Ectodermal cell (in vitro differentiated cells): ENCODE results near the gene TEX35.
A peak's percentile ranks its signal among the peaks of the same experiment; 100 is the strongest.

Experiments
- H3K27ac ChIP-seq: 2 replicates; pipeline ENCODE4 v1.7.0; 2013; ENCODE audit warnings: mild to moderate bottlenecking, low read depth, low read length; ENCODE audit not compliant: insufficient read depth, poor library complexity, severe bottlenecking
- H3K27me3 ChIP-seq: 2 replicates; pipeline ENCODE4 v1.7.0; 2013; ENCODE audit warnings: mild to moderate bottlenecking, low read length; ENCODE audit not compliant: insufficient read depth, control insufficient read depth, poor library complexity, severe bottlenecking
- H3K36me3 ChIP-seq: one replicate; pipeline ENCODE4 v1.7.0; 2013; ENCODE audit warnings: low read length; ENCODE audit not compliant: control insufficient read depth, insufficient read depth
- H3K4me1 ChIP-seq: one replicate; pipeline ENCODE4 v1.7.0; 2013; ENCODE audit warnings: low read length; ENCODE audit not compliant: control insufficient read depth, insufficient read depth
- H3K4me3 ChIP-seq: 2 replicates; pipeline ENCODE4 v1.7.0; 2013; ENCODE audit warnings: low read depth, low read length, control low read depth; ENCODE audit not compliant: insufficient read depth
- H3K9me3 ChIP-seq: 2 replicates; pipeline ENCODE4 v1.7.0; 2013; ENCODE audit warnings: mild to moderate bottlenecking, low read length, moderate library complexity; ENCODE audit not compliant: control insufficient read depth
- WGBS, 2 experiments: methylation state at CpG; one replicate each; pipeline ENCODE4 v1.1.7; 2013; ENCODE audit warnings: missing lambda C conversion rate in 2 of 2; 5-methylcytosine and 5-hydroxymethylcytosine counted together

TEX35 gene

DNA sequence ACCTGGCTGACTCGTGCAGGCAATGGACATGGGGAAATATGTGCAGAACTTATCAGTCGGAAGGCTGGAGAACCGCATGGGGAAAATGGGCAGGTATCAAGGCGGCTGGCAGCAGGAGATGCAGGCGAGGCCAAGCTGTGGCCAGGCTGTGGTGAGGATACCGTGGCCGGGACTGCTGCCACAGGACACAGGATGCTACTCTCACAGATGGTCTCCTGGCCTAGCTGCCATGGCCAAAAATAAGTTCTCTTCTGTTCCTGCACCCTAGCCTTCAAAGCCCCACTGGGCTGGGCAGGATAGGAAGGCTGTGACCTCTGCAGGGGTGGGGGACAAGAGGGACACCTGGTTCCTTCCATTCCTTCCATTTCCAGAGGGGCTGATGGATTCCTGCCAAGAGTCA, 26.4 kb downstream of the TEX35 start:
- 93 to 97% methylated on average over 7 of the region's 7 CpGs for WGBS, 2 experiments
- H3K36me3 ChIP-seq, result no peaks in the 10 kb centered on the region
- H3K27me3 ChIP-seq, result peaks cover 5% of the 10 kb centered on the region
- no peak overlapping the region for H3K27ac ChIP-seq
- H3K9me3 ChIP-seq, result no peaks in the 10 kb centered on the region
- H3K4me1 ChIP-seq, result peaks cover 6% of the 10 kb centered on the region
- no peak overlapping the region for H3K4me3 ChIP-seq

DNA sequence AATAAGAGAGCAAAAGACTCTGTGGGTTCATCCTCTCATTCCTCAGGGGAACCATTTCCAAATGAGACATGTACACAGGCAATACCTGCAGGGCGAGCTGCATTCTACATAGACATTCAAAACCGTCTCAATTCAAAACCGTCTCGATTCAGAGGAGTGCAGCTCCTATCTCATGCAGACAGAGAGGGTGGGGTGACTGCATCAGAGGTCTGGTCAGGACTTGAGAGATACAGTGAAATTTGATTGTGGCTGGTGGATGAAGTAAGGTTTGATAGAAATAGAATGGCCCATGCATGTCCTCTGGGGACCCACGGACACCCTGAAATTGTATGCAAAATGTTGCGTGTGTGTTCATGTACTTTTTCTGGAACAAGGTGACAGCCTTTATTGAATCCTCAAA, 27.3 kb downstream of the TEX35 start:
- Histone ChIP-seq H3K27ac (no peak overlapping the region), H3K27me3 (peaks cover 5% of the 10 kb centered on the region), H3K36me3 (no peaks in the 10 kb centered on the region), H3K4me1 (peaks cover 6% of the 10 kb centered on the region), H3K9me3 (no peaks in the 10 kb centered on the region), H3K4me3 (no peak overlapping the region)
- 94 to 95% methylated on average over 6 of the region's 6 CpGs for WGBS, 2 experiments

DNA sequence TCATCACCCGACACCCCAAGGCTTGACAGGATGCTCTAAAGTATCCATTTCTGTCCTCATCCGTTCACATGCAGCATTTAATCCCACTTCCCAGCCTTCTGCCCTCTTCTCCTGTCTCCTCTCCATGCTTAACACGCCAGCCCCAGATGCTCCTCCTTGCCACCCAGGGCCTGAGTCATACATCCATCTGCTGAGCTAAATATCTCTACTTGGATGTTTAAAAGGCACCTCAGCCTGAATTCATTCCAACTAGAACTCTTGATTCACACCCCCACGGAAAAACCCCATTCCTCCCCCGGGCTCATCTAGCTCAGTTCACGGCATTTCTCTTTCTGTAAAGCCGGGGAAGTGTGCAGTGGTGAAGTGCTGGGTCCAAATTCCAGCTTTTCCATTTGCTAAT, 27.7 kb downstream of the TEX35 start:
- no peaks in the 10 kb centered on the region for H3K36me3 ChIP-seq
- WGBS, 2 experiments, result 90 to 92% methylated on average over 7 of the region's 7 CpGs
- H3K27me3 ChIP-seq, result peaks cover 5% of the 10 kb centered on the region
- H3K27ac ChIP-seq, result no peak overlapping the region
- peaks cover 6% of the 10 kb centered on the region for H3K4me1 ChIP-seq
- no peaks in the 10 kb centered on the region for H3K9me3 ChIP-seq
- H3K4me3 ChIP-seq, result no peak overlapping the region

DNA sequence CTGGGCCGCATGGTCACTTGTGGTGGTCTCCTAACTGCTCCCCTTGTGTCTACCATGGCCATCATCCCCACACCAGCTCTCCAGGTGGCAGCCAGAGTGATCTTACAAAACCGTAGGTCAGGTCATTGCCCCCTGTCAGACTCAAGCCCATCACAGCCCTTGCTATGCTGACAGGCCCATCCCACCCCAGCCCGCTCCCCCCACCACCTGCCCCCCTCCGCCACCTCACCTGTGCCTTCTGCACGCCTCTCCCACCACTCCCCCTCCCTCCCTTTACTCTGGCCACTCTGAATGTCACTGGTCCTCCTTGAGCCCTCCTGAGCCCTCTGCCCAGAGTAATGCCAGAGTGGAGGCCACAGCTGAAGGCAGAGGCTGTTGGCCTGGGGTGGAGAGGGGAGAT, 28.5 kb downstream of the TEX35 start:
- no peak overlapping the region for H3K27ac ChIP-seq
- H3K4me1 ChIP-seq, result peaks cover 6% of the 10 kb centered on the region
- H3K9me3 ChIP-seq, result no peaks in the 10 kb centered on the region
- no peaks in the 10 kb centered on the region for H3K36me3 ChIP-seq
- 82 to 85% methylated on average over 3 of the region's 5 CpGs for WGBS, 2 experiments
- H3K27me3 ChIP-seq, result peaks cover 5% of the 10 kb centered on the region
- no peak overlapping the region for H3K4me3 ChIP-seq

DNA sequence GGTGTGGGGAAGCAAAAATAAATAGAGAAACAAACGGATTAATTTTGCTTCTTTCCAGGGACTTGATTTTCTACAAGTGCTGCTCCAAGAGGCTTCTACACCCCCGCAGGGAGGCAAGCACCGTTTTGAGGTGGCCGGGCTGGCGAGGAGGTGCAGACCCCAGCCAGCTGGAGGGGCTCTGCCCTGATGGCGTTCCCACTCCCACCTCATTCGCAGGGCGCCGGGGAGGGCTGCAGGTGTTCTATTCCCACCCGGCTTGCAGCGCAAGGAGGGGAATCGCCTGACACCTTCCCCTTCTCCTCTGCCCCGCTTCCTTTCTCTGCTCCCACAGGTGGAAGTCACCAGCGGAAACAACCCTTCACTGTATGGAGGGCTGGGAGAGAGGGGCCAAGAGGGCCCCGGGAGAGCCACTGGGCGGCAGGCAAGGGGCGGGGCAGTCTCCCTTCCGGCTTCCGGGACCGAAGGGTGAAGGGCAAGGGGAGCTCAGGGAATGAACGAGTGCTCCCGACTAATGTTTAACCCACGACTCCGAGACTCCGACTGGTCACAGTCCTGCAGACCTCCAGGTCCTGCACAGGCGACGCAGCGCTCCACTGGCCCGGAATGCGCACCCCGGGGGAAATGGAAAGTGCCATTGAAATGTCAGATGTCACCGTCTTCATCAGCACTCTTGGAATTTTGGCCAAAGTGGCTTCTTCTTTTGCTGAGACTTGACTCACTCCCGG, 29.1 kb downstream of the TEX35 start:
- peak overlapping the region; percentile 67 for H3K4me3 ChIP-seq
- peaks cover 5% of the 10 kb centered on the region for H3K27me3 ChIP-seq
- peaks cover 6% of the 10 kb centered on the region for H3K4me1 ChIP-seq
- WGBS, 2 experiments, result 6% methylated on average over 33 of the region's 33 CpGs
- no peaks in the 10 kb centered on the region for H3K9me3 ChIP-seq
- H3K27ac ChIP-seq, result no peak overlapping the region
- H3K36me3 ChIP-seq, result no peaks in the 10 kb centered on the region

DNA sequence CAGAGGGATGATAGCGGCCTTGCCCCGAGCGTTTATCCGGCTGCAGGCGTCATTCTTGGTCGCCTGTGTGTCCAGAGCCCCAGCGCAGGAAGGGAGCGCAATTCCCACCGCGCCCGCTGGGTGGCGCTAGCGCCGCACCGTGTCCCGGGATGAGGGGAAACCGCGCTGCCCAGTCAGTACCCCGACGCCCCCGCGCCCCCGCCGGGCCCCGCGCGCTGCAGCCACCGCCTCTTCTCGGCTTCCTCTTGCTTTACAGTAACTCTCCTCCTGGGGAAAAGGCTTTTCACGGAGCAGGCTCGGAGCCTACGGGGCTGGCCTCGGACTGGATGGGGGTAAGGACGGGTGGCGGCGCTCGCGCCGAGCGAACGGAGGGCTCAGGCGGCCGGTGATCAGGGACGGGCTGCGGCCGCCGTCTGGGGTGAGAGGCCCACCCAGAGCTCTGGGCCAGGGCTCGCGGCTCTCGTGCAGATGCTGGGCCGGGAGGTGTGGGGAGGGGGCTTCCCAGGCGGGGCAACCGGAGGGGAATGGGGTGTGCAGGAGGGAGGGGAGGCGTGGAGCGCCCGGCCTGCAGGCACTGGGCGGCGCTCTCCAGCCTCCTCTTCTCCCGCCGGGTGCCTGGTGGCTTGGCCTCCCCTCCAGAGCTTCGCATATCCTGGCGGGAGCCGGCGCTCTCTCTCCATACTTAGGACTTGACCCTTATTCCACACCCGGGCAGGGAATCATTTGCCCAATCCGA, 29.8 kb downstream of the TEX35 start:
- WGBS, 2 experiments, result 0% methylated on average over 66 of the region's 66 CpGs

DNA sequence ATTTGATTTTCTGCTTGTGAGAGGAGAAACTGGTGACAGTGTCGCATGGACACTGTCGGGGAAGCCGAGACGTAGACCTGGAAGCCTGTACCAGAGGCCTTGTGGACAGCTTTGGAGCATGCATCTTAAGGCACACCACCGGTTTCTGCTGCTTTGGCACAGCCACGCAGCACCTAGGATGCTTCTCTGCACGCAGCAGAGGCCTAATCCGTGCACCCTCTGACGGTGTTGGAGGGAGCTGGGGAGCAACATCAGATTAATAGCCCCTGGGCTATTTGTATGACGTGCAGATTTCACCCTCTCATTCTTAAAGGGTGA, 30.3 kb downstream of the TEX35 start:
- Histone ChIP-seq H3K27me3 (peaks cover 5% of the 10 kb centered on the region), H3K9me3 (no peaks in the 10 kb centered on the region), H3K4me1 (peaks cover 6% of the 10 kb centered on the region), H3K4me3 (peak overlapping the region; percentile 67), H3K27ac (peak overlapping the region; percentile 91), H3K36me3 (no peaks in the 10 kb centered on the region)
- WGBS, 2 experiments, result 10 to 12% methylated on average over 10 of the region's 10 CpGs

More for the DNA sequence above, 29.8 kb downstream of the TEX35 start:
- Histone ChIP-seq H3K4me1 (peaks cover 6% of the 10 kb centered on the region), H3K27me3 (peaks cover 5% of the 10 kb centered on the region), H3K9me3 (no peaks in the 10 kb centered on the region), H3K27ac (peak overlapping the region; percentile 91), H3K36me3 (no peaks in the 10 kb centered on the region), H3K4me3 (peak overlapping the region; percentile 67)

DNA sequence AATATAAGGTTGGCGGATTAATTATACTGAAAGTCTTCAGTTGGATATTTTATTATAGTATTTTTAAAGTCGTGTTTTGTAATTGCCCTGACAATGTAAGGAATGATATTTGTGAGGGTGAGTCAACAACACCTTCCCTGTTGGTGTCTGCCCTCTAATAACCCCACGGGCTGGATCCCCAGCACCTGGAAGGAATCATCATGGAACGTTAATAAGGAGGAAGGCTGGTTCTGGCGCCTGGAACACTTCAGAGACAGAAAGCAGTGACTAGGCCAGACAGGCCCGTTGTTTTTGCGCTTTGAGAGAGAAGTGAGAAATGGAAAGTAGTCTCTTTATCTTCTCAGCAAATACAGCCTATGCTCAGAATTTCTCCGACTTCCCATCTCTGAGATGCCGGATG, 31.6 kb downstream of the TEX35 start:
- Histone ChIP-seq H3K4me1 (peaks cover 6% of the 10 kb centered on the region), H3K4me3 (no peak overlapping the region), H3K9me3 (no peaks in the 10 kb centered on the region), H3K27ac (no peak overlapping the region), H3K36me3 (no peaks in the 10 kb centered on the region), H3K27me3 (peaks cover 5% of the 10 kb centered on the region)
- 89 to 93% methylated on average over 9 of the region's 9 CpGs for WGBS, 2 experiments

DNA sequence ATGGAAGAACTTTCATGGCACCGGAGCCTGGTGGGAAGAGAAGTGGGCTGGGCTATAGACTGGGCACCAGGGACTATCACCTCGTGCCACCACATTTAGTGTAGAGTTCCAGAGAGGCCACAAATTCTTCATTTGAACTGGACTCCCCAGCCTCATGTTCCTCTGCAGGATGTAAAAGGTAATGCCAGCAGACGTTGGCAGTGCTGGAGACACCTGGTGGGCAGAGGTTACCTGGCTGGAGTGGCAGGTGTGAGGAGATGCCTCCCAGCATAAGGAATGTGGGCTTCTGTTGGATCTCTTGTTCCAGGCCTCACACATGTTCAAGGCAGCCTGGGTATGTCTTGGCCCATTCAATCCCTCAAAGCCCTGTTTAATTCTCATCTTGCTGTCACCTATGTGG, 35.2 kb downstream of the TEX35 start:
- no peak overlapping the region for H3K4me3 ChIP-seq
- H3K36me3 ChIP-seq, result no peaks in the 10 kb centered on the region
- 91 to 93% methylated on average over 3 of the region's 3 CpGs for WGBS, 2 experiments
- no peaks in the 10 kb centered on the region for H3K9me3 ChIP-seq
- peaks cover 5% of the 10 kb centered on the region for H3K4me1 ChIP-seq
- H3K27ac ChIP-seq, result no peak overlapping the region
- H3K27me3 ChIP-seq, result no peaks in the 10 kb centered on the region

DNA sequence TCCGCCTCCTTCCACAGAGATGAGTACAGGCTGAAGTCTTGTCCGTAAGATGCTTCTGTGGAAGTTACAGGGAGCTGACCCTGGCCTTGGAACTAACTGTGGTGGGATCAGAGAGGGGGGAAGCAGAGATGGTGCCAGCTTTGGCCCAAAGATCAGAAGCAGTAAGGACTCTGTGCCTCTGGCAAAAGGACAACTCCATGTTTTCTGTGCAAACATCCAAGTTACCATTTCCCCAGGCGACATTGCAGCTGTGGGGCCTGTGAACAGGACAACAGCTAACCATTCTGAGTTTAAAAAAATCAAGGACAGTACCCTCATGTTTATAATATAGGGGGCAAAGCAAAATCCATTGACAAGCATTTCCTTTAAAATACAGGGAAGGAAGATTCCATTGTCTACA, 38.4 kb downstream of the TEX35 start:
- H3K4me3 ChIP-seq, result no peak overlapping the region
- no peaks in the 10 kb centered on the region for H3K36me3 ChIP-seq
- WGBS, 2 experiments, result 76 to 82% methylated on average over 3 of the region's 3 CpGs
- no peak overlapping the region for H3K27ac ChIP-seq
- peaks cover 2% of the 10 kb centered on the region for H3K9me3 ChIP-seq
- H3K4me1 ChIP-seq, result no peaks in the 10 kb centered on the region
- no peaks in the 10 kb centered on the region for H3K27me3 ChIP-seq
